Endometrium (tissue), 2 donors: ENCODE data around the gene NPTXR.
"Not testable (repeated sequence)": the region's sequence is repeated elsewhere in the genome, so short reads cannot be mapped to it uniquely, and the experiment has no call there.

Experiments used
- FAIRE-seq: peaks from 2 replicates; lab custom pipeline; 2012; peaks lifted over from hg19 to GRCh38; lab: Jason Lieb, UNC
- donor health status: control.
- donor health status: control.

The NPTXR gene

GRCh38 chr22:38868286-38868721 lies 24.5 kb upstream of the NPTXR start:
- FAIRE-seq, result no peak

GRCh38 chr22:38867471-38868285 lies 23.9 kb upstream of the NPTXR start:
- no peak for FAIRE-seq

DNA sequence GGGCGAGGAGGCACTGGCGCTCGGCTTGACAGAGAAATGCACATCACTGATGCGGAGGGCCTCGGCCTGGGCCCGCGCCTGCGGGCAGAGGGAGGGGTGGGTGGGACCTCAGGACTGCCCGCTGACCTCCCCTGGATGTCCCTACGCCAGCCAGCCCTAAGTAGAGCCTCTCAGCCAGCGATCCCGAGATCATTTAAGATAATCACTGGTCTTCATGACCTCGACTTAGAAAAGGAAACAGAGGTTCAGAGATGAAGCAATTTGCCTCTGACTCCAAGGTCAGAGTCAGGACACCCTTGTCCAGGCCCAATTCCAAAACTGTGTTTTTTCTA lies 23.3 kb upstream of the NPTXR start:
- FAIRE-seq, result no peak

DNA sequence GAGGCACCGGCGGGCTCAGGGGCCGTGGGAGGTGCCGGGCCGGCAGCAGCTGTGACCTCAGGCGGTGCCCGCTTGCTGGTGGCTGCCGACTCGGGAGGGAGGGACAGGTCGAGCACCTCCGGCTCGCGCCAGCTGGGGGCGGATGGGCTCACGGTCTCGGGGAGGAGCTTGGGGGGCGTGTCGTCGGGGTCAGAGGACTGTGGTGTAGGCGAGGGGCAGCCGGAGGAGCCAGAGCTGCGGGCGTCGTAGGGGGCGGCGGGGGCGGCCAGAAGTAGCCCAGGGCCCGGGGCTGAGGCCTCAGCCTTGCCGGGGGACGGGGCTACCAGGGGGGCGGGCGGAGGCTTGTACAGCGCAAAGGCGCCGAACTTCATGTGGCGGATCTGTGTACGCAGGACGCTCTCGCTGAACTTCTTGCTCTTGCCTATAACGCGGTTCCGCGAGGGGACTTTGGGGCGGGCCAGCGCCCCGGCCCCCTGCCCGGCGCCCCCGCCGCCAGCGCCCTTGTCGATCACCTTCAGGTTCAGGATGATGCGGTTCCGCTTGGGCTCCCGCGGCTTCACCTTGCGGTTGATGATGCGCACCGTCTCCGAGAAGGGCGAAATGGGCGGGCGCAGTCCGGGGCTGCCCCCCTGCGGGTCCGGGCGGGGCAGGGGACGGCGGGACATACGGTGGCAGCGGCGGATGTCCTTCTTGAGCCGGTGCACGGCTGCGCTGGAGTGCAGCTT lies 22.7 kb upstream of the NPTXR start:
- no peak for FAIRE-seq

- FAIRE-seq, result no peak
Measured at GRCh38 chr22:38866024-38866398, 22.2 kb upstream of the NPTXR start.

DNA sequence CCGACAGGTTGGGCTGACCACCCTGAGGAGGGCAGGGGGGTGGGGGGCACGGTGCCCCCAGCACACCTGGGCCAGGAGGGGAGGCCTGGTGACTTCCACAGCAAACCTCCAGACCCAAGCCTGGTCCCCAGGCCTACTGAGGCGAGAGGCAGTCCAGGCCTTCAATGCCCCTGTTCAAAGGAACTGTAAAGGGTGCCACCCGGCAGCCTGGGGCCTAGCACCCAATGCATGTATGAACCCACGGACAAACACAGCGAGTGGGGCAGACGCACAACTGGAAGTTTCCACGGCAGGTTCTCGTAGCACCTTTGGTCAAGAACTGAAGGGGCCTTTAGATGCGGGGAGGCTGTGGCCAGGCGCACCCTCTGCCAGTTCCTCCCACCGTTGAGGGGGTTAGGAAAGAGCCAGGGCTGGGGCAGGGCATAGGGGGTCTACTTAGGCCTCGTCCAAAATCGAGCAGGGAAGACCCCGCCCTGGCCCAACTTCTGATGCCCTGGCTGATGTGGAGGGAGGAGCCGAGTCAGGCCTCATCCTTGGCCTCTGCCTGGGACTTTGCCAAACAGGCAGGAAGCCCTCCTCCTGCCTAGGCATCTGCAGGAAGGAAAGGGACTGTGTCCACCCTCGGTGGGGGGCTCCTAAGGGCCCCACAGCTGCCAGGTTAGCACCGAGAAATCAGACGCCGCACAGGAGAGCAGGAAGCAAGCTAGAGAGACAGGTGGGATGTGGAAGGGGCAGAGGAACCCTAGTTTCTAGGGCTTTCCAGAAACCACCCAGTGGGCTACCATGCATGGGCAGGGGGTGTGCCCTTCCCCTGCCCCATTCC lies 21.6 kb upstream of the NPTXR start:
- no peak for FAIRE-seq

GRCh38 chr22:38864361-38865191 lies 20.7 kb upstream of the NPTXR start:
- no peak for FAIRE-seq

- no peak for FAIRE-seq
Measured at GRCh38 chr22:38863531-38864131, 19.8 kb upstream of the NPTXR start.

DNA sequence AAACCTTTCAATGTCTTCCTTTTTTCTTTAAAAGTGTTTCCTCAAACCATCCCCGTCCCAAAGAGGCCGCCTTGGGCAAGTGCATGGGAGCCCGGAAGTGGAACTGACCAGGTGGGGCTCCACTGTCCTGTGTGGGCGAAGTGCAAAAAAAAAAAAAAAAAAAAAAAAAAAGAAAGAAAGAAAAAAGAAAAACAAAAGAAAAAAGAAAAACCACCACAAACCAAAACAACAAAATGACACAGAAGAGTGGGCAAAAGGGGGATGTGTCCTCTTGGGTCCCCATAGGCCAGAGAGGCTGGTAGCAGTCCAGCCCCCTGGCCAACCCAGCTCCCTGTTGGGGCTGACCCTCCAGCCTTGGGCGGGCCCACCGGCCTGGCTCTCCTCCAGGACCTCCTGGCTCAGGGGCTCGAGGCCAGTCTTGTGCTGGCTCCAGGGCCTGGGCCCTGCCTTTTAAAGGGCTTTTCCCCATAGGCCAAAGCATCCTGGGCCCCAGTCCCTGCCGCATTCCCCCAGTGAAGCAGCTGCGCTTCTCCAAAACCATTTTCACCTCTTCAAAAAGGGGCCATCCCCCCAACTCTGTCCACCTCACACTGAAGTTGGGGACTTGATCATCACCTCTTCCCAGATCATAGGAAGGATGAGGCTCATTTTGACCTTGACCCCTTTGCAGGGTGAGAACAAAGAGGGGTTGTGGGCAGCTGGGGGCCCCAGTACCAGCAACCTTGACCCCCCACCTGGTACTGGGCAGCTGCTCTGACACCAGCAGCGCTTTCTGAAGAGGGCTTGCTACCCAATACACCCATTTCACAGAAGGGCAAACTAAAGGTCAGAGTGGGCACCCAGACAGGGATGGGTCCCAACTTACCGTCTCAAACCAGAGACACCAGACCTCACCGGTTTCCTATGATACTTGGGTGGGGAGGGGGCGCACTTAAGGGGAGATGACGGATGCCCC lies 18.8 kb upstream of the NPTXR start:
- no peak for FAIRE-seq

- no peak for FAIRE-seq
Measured at GRCh38 chr22:38861927-38862326, 18.1 kb upstream of the NPTXR start.

DNA sequence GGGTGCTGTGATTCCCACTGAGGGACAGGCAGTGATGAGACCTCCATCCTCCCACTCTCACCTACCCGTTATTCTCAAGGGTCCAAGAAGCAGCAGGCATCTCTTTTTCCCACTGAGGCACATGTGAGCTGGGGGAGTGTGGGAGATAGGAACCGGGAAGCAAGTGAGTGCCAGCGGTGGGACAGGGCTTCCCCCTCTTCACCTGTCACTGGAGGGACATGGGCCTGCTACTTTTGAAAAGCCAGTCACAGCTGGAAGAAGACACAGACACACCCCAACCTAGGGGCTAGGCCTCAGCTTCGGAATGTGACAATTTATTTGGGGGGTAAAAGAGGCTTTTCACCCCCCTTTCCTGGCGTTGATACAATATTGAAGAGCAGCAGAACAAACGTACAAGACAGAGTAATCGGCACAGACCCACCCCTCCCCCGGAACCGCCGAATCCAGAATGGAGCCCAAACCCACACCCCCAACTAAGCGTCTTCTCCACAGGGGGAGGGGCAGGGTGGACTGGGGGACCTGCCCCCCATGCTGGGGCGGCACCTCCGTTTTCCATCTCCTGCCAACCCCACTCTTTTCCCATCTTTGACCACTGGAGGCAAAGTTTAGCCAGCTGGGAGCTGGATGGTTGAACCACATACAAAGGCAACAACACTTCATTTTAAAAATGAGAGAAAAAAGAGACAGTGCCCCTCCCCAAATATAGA lies 17.5 kb upstream of the NPTXR start:
- no peak for FAIRE-seq

DNA sequence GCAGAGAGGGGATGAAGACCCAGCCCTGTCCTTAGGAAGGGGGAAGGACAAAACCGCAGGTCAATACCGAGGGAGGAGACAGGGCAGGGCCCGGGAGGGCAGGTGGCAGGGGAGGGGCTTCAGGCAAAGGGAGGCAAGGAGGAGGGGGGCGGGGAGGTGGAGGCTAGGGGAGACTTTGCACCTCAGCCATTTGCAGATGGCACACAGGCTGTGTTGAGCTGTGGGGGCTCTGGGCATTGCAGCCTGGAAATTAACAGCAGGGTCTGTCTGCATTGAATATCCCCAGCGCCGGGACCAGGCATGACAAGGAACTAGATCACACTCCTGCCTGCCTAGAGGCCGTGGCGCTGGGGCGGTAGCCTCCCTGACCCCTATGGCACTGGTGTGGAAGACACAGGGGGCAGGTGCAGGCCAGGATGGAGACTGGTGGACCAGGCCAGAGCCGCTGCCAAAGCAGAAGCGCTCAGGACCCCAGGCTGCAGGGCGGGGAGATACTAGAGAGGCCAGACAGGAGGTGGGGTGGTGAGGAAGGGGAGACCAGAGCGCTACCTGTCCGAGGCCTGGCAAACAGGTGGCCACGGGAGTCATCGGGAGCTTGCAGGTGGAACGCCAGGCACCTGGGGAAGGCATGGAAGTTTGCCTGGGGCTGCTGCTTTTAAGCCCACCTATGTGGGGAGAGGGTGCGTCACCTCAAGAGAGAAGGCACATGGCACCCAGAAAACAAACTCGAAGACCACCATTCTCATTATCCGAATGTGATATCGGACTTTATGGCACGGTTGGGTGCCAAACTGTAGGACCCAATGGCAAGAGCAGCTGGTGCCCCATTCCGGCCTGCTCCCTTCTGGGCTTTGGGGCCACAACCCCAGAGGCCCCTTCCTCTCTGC lies 16.7 kb upstream of the NPTXR start:
- no peak for FAIRE-seq

DNA sequence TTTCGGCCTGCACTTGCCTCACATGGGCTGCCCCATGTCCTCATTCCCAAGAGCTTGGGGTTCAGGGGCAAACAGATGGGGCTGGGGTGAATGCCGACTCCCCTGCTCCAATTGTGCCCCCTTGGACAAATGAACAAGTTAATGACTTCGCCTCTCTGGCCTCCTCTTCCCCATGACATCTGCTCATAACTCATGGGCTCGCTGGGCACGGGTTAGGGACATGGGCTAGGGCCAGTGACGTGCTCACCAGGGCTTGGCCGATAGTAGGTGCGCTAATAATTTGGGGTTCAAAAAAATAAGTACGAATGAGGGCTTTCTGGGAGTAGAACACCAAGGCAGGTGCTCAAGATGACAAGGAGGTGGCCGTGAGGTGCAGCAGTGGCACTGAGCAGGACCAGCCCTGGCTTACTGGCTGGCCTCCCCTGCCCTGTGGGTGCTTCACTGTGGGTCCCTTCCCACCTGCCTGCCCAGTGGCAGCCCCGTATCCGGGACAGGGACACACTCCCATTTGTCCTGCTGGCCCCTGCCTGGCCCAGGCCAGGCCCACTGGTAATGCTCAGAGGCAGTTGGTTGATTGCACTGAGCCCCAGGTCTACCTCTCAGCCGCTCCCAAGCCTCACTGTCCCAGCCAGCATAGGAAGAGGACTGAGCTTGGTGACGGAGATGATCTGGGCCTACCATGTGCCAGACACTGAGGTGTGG lies 15.9 kb upstream of the NPTXR start:
- FAIRE-seq, result no peak

DNA sequence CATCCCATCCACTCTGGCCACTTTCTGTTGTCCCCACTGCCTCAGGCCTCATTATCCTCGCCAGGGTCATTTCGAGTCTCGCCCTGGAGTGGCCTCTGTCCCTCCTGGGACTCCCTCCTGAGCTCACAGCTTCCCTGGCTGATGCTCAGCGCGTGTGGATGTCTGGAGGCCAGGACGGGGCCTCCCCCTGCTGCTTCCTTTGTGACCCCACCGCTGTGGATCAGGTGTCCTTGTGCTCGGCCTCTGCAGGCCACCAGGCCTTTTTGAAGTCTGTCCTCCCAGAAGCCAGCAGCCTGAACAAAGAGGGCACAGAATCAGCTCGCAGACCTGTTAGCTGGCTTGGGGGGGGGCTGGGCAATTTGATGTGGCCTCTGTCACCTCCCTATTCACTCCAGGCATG lies 14.7 kb upstream of the NPTXR start:
- FAIRE-seq, result no peak

- FAIRE-seq, result not testable (repeated sequence)
Measured at GRCh38 chr22:38854476-38854875, 10.6 kb upstream of the NPTXR start.

DNA sequence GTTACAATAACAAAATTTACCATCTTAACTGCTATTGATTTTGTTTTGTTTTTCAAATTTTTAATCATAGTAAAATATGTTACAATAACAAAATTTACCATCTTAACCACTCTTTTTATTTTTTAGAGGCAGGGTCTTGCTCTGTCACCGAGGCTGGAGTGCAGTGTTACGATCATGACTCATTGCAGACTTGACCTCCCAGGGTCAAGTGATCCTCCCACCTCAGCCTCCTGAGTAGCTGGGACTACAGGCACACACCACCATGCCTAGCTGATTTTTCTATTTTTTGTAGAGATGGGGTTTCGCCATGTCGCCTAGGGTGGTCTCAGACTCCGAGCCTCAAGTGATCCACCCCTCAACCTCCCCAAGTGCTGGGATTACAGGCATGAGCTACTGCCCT lies 10.1 kb upstream of the NPTXR start:
- FAIRE-seq, result not testable (repeated sequence)

GRCh38 chr22:38853196-38853651 lies 9.4 kb upstream of the NPTXR start:
- FAIRE-seq, result no peak

GRCh38 chr22:38852522-38852921 lies 8.7 kb upstream of the NPTXR start:
- no peak for FAIRE-seq
